Liver (tissue), 9 donors: ENCODE results near the gene CFAP77. TPM values are rescaled to one million over a fixed set of nuclear protein-coding genes. Genes with fewer than 3 reads are reported as not detected.

Source experiments
- DNase-seq: peaks from one replicate; pipeline ENCODE4 v3.0.0-alpha.2; 2017; ENCODE audit warnings: low spot score
- H3K27ac ChIP-seq, 2 donors: one replicate each; pipeline ENCODE4 v1.7.0; 2013; ENCODE audit warnings: inconsistent platforms in 2 of 2, low read length in 2 of 2, control low read depth in 1 of 2, low read depth in 1 of 2, mild to moderate bottlenecking in 1 of 2
- H3K27me3 ChIP-seq, 4 donors: one replicate each; pipeline versions ENCODE4 v1.6.1 to v1.7.0; 2013; ENCODE audit warnings: low read length in 3 of 4, inconsistent platforms in 1 of 4, mild to moderate bottlenecking in 1 of 4, moderate library complexity in 1 of 4; ENCODE audit not compliant: control insufficient read depth in 4 of 4, insufficient read depth in 4 of 4
- H3K36me3 ChIP-seq, 4 donors: one replicate each; pipeline versions ENCODE4 v1.6.1 to v1.7.0; 2013; ENCODE audit warnings: low read length in 3 of 4, mild to moderate bottlenecking in 3 of 4, low read depth in 1 of 4, moderate library complexity in 1 of 4; ENCODE audit not compliant: control insufficient read depth in 4 of 4, insufficient read depth in 3 of 4
- H3K4me1 ChIP-seq, 4 donors: one replicate each; pipeline versions ENCODE4 v1.6.1 to v1.7.0; 2013; ENCODE audit warnings: low read length in 3 of 4, mild to moderate bottlenecking in 3 of 4, moderate library complexity in 1 of 4; ENCODE audit not compliant: control insufficient read depth in 4 of 4, insufficient read depth in 4 of 4
- H3K4me3 ChIP-seq, 3 donors: one replicate each; pipeline versions ENCODE4 v1.6.1 to v1.7.0; 2013; ENCODE audit warnings: low read length in 3 of 3, control low read depth in 1 of 3, low read depth in 1 of 3, mild to moderate bottlenecking in 1 of 3
- H3K9ac ChIP-seq, 2 donors: one replicate each; pipeline ENCODE4 v1.7.0; 2013; ENCODE audit warnings: low read length in 2 of 2, mild to moderate bottlenecking in 2 of 2, moderate library complexity in 2 of 2, control low read depth in 1 of 2, low read depth in 1 of 2
- H3K9me3 ChIP-seq, 4 donors: one replicate each; pipeline versions ENCODE4 v1.6.1 to v1.7.0; 2013; ENCODE audit warnings: low read length in 3 of 4; ENCODE audit not compliant: control insufficient read depth in 4 of 4
- EGR1 ChIP-seq, 2 donors: IDR thresholded peaks; 2 replicates each; pipeline ENCODE4 v1.6.1; 2016 to 2018; ENCODE audit warnings: antibody characterized with exemption in 2 of 2, low read depth in 2 of 2
- FOXA1 ChIP-seq: IDR thresholded peaks from 2 replicates; pipeline ENCODE4 v1.6.1; 2016; ENCODE audit warnings: antibody characterized with exemption
- FOXA2 ChIP-seq: IDR thresholded peaks from 2 replicates; pipeline ENCODE4 v1.6.1; 2016; ENCODE audit warnings: antibody characterized with exemption
- GABPA ChIP-seq, 2 donors: IDR thresholded peaks in 1 of 2; conservative IDR thresholded peaks in 1 of 2; 2 replicates each; pipeline ENCODE4 v1.6.1; 2016; ENCODE audit warnings: antibody characterized with exemption in 2 of 2, mild to moderate bottlenecking in 1 of 2, moderate library complexity in 1 of 2
- HNF4A ChIP-seq, 2 donors: conservative IDR thresholded peaks; 2 replicates each; pipeline ENCODE4 v1.6.1; 2016; ENCODE audit warnings: antibody characterized with exemption in 2 of 2, mild to moderate bottlenecking in 2 of 2
- HNF4G ChIP-seq: IDR thresholded peaks from 2 replicates; pipeline ENCODE4 v1.6.1; 2016; ENCODE audit warnings: antibody characterized with exemption
- JUND ChIP-seq, 2 donors: IDR thresholded peaks; 2 replicates each; pipeline ENCODE4 v1.6.1; 2016; ENCODE audit warnings: antibody characterized with exemption in 2 of 2
- NR2F2 ChIP-seq: IDR thresholded peaks from 2 replicates; pipeline ENCODE4 v1.6.1; 2016; ENCODE audit warnings: antibody characterized with exemption
- RAD21 ChIP-seq, 2 donors: IDR thresholded peaks; 2 replicates each; pipeline ENCODE4 v1.6.1; 2016; ENCODE audit warnings: antibody characterized with exemption in 2 of 2, mild to moderate bottlenecking in 2 of 2
- RXRA ChIP-seq, 2 donors: IDR thresholded peaks; 2 replicates each; pipeline ENCODE4 v1.6.1; 2017 to 2018; ENCODE audit warnings: antibody characterized with exemption in 2 of 2, mild to moderate bottlenecking in 1 of 2
- TAF1 ChIP-seq: conservative IDR thresholded peaks from 2 replicates; pipeline ENCODE4 v1.6.1; 2016; ENCODE audit warnings: antibody characterized with exemption, mild to moderate bottlenecking
- YY1 ChIP-seq: IDR thresholded peaks from 2 replicates; pipeline ENCODE4 v1.6.1; 2016; ENCODE audit warnings: antibody characterized with exemption, mild to moderate bottlenecking
- WGBS: extraction: QIAGEN DNeasy Blood & Tissue Kit; methylation state at CpG from one replicate; pipeline ENCODE4 v1.1.7; 2013; 5-methylcytosine and 5-hydroxymethylcytosine counted together
- polyA plus RNA-seq, 2 donors: library from polyadenylated mRNA; stranded (reverse) in 1 of 2; unstranded in 1 of 2; fragments of 200-250 nt in 1 of 2; fragments of >200 nt in 1 of 2; fragmentation: Nextera tagmentation in 1 of 2; extraction: Ambion mirVana in 1 of 2; gene quantifications; one replicate each; pipeline versions ENCODE4 v1.2.1 to v1.2.3, GENCODE V29; 2013 to 2015
- total RNA-seq, 2 donors: library from RNA; depleted of rRNA; stranded (reverse); fragments of >200 nt; gene quantifications; one replicate each; pipeline ENCODE4 v1.2.3, GENCODE V29; 2014
- TF ChIP-seq, protein P1 (sequence below): IDR thresholded peaks from 2 replicates; pipeline ENCODE4 v1.6.1; 2016; ENCODE audit warnings: antibody characterized with exemption
- TF ChIP-seq, protein P2 (sequence below): fragments of 150-350 bp; IDR thresholded peaks from 2 replicates; pipeline ENCODE4 v1.5.1; 2017; ENCODE audit warnings: improper control_type of control experiment, low read depth, low read length; ENCODE audit not compliant: missing input control
- TF ChIP-seq, protein P3 (sequence below): IDR thresholded peaks from 2 replicates; pipeline ENCODE4 v1.6.1; 2016; ENCODE audit warnings: antibody characterized with exemption
- TF ChIP-seq, protein P4 (sequence below): IDR thresholded peaks from 2 replicates; pipeline ENCODE4 v1.6.1; 2016; ENCODE audit warnings: antibody characterized with exemption
- donor health status: healthy.
- donor health status: healthy.
- donor health status: healthy.
- donor health status: healthy.
- donor health status: healthy.

CFAP77 gene
- total and polyA plus RNA-seq, 4 donors, result not detected

DNA sequence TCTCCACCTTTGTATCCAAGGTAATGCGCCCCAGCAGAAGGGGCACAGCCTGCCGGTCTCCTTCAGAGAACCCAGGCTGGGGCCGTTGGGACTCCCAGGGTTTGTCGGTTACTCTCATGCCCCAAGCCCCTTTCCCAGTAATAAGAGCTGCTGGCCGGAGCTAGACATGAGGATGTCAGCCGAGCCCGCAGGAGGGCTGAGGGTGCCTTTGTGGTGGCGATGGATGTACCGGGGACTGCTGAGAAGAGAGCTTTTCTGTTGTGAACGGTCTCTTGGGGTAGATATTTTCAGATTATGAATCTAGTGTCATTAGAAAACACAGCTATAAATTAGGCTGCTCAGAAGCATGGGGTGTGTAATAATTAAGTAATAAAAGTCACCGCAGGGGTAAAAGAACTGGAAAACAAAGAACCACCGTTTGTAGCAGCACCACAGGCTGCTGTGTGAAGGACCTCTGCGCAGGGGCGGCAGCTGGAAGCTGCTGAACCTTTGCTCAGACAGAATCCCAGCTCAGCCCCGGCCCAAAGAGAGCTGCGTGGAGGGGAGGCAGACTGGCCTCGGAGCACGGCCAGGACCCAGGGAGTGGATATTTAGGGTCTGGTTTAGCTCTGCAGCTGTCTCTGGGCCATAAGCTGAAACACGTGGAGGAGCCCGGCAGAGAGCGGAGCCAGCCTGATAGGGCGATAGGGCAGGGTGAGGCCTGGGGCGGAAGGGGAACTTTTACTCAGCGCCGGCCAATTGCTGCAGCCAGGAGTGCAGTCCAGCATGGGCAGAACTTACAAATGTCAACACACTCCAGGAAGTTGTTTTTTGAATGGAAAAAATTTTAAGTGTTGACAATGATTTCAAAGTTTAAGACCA lies 121.9 kb downstream of the CFAP77 start:
- 79% methylated on average over 25 of the region's 25 CpGs for WGBS
- Histone ChIP-seq H3K4me3 (no peak overlapping the region), H3K9ac (no peak overlapping the region), H3K36me3 (no peaks in the 10 kb centered on the region), H3K4me1 (no peaks in the 10 kb centered on the region), H3K27ac (no peak overlapping the region), H3K27me3 (no peaks in the 10 kb centered on the region), H3K9me3 (peaks cover 0 to 2% (median 0%) of the 10 kb centered on the region in 4 donors)
- no peak for DNase-seq
- TF ChIP-seq, protein P1, sequence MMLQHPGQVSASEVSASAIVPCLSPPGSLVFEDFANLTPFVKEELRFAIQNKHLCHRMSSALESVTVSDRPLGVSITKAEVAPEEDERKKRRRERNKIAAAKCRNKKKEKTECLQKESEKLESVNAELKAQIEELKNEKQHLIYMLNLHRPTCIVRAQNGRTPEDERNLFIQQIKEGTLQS, result no peak
- TF ChIP-seq, protein P2, sequence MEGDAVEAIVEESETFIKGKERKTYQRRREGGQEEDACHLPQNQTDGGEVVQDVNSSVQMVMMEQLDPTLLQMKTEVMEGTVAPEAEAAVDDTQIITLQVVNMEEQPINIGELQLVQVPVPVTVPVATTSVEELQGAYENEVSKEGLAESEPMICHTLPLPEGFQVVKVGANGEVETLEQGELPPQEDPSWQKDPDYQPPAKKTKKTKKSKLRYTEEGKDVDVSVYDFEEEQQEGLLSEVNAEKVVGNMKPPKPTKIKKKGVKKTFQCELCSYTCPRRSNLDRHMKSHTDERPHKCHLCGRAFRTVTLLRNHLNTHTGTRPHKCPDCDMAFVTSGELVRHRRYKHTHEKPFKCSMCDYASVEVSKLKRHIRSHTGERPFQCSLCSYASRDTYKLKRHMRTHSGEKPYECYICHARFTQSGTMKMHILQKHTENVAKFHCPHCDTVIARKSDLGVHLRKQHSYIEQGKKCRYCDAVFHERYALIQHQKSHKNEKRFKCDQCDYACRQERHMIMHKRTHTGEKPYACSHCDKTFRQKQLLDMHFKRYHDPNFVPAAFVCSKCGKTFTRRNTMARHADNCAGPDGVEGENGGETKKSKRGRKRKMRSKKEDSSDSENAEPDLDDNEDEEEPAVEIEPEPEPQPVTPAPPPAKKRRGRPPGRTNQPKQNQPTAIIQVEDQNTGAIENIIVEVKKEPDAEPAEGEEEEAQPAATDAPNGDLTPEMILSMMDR, result no peak
- no peak for TF ChIP-seq EGR1 (IDR thresholded peaks at IDR 0.05; ENCODE audit: low read depth in 2 of 2)
- TF ChIP-seq FOXA1, result no peak
- no peak for TF ChIP-seq FOXA2
- TF ChIP-seq, protein P3, sequence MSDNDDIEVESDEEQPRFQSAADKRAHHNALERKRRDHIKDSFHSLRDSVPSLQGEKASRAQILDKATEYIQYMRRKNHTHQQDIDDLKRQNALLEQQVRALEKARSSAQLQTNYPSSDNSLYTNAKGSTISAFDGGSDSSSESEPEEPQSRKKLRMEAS, result no peak
- no peak for TF ChIP-seq RXRA (IDR thresholded peaks at IDR 0.05)
- no peak for TF ChIP-seq TAF1
- no peak for TF ChIP-seq YY1
- no peak for TF ChIP-seq JUND (IDR thresholded peaks at IDR 0.05)
- TF ChIP-seq GABPA (IDR thresholded peaks at IDR 0.05 in 1 of 2, conservative IDR thresholded peaks at IDR 0.05 in 1 of 2), result no peak
- TF ChIP-seq HNF4A (conservative IDR thresholded peaks at IDR 0.05), result no peak
- TF ChIP-seq HNF4G, result no peak
- no peak for TF ChIP-seq RAD21 (IDR thresholded peaks at IDR 0.05)
- TF ChIP-seq, protein P4, sequence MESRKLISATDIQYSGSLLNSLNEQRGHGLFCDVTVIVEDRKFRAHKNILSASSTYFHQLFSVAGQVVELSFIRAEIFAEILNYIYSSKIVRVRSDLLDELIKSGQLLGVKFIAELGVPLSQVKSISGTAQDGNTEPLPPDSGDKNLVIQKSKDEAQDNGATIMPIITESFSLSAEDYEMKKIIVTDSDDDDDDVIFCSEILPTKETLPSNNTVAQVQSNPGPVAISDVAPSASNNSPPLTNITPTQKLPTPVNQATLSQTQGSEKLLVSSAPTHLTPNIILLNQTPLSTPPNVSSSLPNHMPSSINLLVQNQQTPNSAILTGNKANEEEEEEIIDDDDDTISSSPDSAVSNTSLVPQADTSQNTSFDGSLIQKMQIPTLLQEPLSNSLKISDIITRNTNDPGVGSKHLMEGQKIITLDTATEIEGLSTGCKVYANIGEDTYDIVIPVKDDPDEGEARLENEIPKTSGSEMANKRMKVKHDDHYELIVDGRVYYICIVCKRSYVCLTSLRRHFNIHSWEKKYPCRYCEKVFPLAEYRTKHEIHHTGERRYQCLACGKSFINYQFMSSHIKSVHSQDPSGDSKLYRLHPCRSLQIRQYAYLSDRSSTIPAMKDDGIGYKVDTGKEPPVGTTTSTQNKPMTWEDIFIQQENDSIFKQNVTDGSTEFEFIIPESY, result no peak

- Histone ChIP-seq H3K27ac (no peak overlapping the region), H3K4me3 (no peak overlapping the region), H3K9me3 (peaks cover 0 to 2% (median 0%) of the 10 kb centered on the region in 4 donors), H3K4me1 (no peaks in the 10 kb centered on the region), H3K36me3 (no peaks in the 10 kb centered on the region), H3K27me3 (no peaks in the 10 kb centered on the region), H3K9ac (no peak overlapping the region)
- 80% methylated on average over 2 of the region's 2 CpGs for WGBS
- no peak for DNase-seq
- TF ChIP-seq NR2F2, result no peak
- TF ChIP-seq RXRA (IDR thresholded peaks at IDR 0.05), result no peak
- TF ChIP-seq, protein P2, result no peak
- TF ChIP-seq, protein P4, result no peak
- no peak for TF ChIP-seq FOXA2
- no peak for TF ChIP-seq YY1
- TF ChIP-seq HNF4G, result no peak
- TF ChIP-seq RAD21 (IDR thresholded peaks at IDR 0.05), result no peak
- TF ChIP-seq TAF1, result no peak
- TF ChIP-seq EGR1 (IDR thresholded peaks at IDR 0.05; ENCODE audit: low read depth in 2 of 2), result no peak
- TF ChIP-seq, protein P1, result no peak
Measured at GRCh38 chr9:132534832-132535231, 124.8 kb downstream of the CFAP77 start.
